ENCODE measurements around the gene KCNK13.

DNA sequence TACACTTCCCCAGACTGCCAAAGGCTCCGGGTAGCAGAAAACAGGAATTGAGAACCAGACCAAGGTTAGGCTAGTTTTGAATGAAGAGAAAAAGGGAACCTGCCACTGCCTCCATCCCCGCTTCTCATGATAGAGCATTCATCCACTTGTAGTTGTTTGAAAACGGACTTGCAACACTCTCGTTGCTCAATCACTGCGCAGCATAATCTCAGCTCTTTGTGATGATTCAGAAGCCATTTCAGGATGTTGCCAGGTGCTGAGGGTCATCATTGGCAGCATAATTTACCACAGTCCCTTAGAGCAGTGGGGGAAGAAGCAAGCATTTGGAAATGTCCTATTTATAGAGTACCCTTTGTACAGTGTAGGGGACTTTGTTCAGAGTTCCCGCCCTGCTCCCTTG, 25.6 kb downstream of the KCNK13 start:
- no peak for TF ChIP-seq POLR2A (IDR thresholded peaks at IDR 0.05)
- TF ChIP-seq, protein P1, sequence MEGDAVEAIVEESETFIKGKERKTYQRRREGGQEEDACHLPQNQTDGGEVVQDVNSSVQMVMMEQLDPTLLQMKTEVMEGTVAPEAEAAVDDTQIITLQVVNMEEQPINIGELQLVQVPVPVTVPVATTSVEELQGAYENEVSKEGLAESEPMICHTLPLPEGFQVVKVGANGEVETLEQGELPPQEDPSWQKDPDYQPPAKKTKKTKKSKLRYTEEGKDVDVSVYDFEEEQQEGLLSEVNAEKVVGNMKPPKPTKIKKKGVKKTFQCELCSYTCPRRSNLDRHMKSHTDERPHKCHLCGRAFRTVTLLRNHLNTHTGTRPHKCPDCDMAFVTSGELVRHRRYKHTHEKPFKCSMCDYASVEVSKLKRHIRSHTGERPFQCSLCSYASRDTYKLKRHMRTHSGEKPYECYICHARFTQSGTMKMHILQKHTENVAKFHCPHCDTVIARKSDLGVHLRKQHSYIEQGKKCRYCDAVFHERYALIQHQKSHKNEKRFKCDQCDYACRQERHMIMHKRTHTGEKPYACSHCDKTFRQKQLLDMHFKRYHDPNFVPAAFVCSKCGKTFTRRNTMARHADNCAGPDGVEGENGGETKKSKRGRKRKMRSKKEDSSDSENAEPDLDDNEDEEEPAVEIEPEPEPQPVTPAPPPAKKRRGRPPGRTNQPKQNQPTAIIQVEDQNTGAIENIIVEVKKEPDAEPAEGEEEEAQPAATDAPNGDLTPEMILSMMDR (IDR thresholded peaks at IDR 0.05), result no peak

Data from breast epithelium (tissue), 3 donors.